ENCODE data around the gene WSB1.

The WSB1 gene

GRCh38 chr17:27263386-27263785 lies 30.5 kb upstream of the WSB1 start:
- H3K36me3 ChIP-seq (ENCODE audit: low read length) = no peaks in the 10 kb centered on the region
- H3K4me3 ChIP-seq (ENCODE audit: insufficient read depth, low read length, poor library complexity, severe bottlenecking) = no peak overlapping the region
- no peaks in the 10 kb centered on the region for H3K9me2 ChIP-seq (replicated peaks; ENCODE audit: insufficient read depth, low read length)
- no peaks in the 10 kb centered on the region for H3F3A ChIP-seq (ENCODE audit: insufficient read depth)
- no peaks in the 10 kb centered on the region for H3K27me3 ChIP-seq (ENCODE audit: low read length)
- no peaks in the 10 kb centered on the region for H3K79me2 ChIP-seq (ENCODE audit: insufficient read depth, low read length)
- no peaks in the 10 kb centered on the region for H4K20me1 ChIP-seq (ENCODE audit: low read depth, low read length)
- no peak overlapping the region for H3K27ac ChIP-seq (ENCODE audit: low read depth, low read length)
- H3K9me3 ChIP-seq (ENCODE audit: insufficient read depth, low read length) = no peaks in the 10 kb centered on the region
- H3K4me2 ChIP-seq (ENCODE audit: low read depth, low read length, poor library complexity, severe bottlenecking) = no peak overlapping the region
- H2AFZ ChIP-seq (ENCODE audit: low read depth, low read length, severe bottlenecking) = no peak overlapping the region
- no peak overlapping the region for H3K9ac ChIP-seq (ENCODE audit: low read length)
- TF ChIP-seq CTCF (IDR thresholded peaks at IDR 0.05; ENCODE audit: insufficient read depth, low read length, poor library complexity, severe bottlenecking) (no peak), EZH2phosphoT487 (conservative IDR thresholded peaks at IDR 0.05; ENCODE audit: low read length) (no peak)

- H2AFZ ChIP-seq (ENCODE audit: low read depth, low read length, severe bottlenecking) = no peak overlapping the region
- no peak overlapping the region for H3K4me2 ChIP-seq (ENCODE audit: low read depth, low read length, poor library complexity, severe bottlenecking)
- no peak overlapping the region for H3K9ac ChIP-seq (ENCODE audit: low read length)
- no peaks in the 10 kb centered on the region for H3K36me3 ChIP-seq (ENCODE audit: low read length)
- no peaks in the 10 kb centered on the region for H3F3A ChIP-seq (ENCODE audit: insufficient read depth)
- no peaks in the 10 kb centered on the region for H3K27me3 ChIP-seq (ENCODE audit: low read length)
- H3K27ac ChIP-seq (ENCODE audit: low read depth, low read length) = no peak overlapping the region
- H3K4me3 ChIP-seq (ENCODE audit: insufficient read depth, low read length, poor library complexity, severe bottlenecking) = no peak overlapping the region
- H3K79me2 ChIP-seq (ENCODE audit: insufficient read depth, low read length) = no peaks in the 10 kb centered on the region
- no peaks in the 10 kb centered on the region for H3K9me2 ChIP-seq (replicated peaks; ENCODE audit: insufficient read depth, low read length)
- TF ChIP-seq CTCF (IDR thresholded peaks at IDR 0.05; ENCODE audit: insufficient read depth, low read length, poor library complexity, severe bottlenecking) (no peak), EZH2phosphoT487 (conservative IDR thresholded peaks at IDR 0.05; ENCODE audit: low read length) (no peak)
- H3K9me3 ChIP-seq (ENCODE audit: insufficient read depth, low read length) = no peaks in the 10 kb centered on the region
- H4K20me1 ChIP-seq (ENCODE audit: low read depth, low read length) = no peaks in the 10 kb centered on the region
These were observed 29.7 kb upstream of the WSB1 start for GRCh38 chr17:27264068-27264812.

GRCh38 chr17:27265333-27265732 lies 28.6 kb upstream of the WSB1 start:
- Histone ChIP-seq H4K20me1 (ENCODE audit: low read depth, low read length) (no peaks in the 10 kb centered on the region), H3F3A (ENCODE audit: insufficient read depth) (no peaks in the 10 kb centered on the region), H3K27ac (ENCODE audit: low read depth, low read length) (no peak overlapping the region), H3K9me2 (replicated peaks; ENCODE audit: insufficient read depth, low read length) (no peaks in the 10 kb centered on the region), H3K79me2 (ENCODE audit: insufficient read depth, low read length) (no peaks in the 10 kb centered on the region), H3K9ac (ENCODE audit: low read length) (no peak overlapping the region), H3K27me3 (ENCODE audit: low read length) (no peaks in the 10 kb centered on the region), H3K36me3 (ENCODE audit: low read length) (no peaks in the 10 kb centered on the region), H3K4me3 (ENCODE audit: insufficient read depth, low read length, poor library complexity, severe bottlenecking) (no peak overlapping the region), H2AFZ (ENCODE audit: low read depth, low read length, severe bottlenecking) (no peak overlapping the region), H3K9me3 (ENCODE audit: insufficient read depth, low read length) (no peaks in the 10 kb centered on the region), H3K4me2 (ENCODE audit: low read depth, low read length, poor library complexity, severe bottlenecking) (no peak overlapping the region)
- TF ChIP-seq CTCF (IDR thresholded peaks at IDR 0.05; ENCODE audit: insufficient read depth, low read length, poor library complexity, severe bottlenecking) = no peak
- no peak for TF ChIP-seq EZH2phosphoT487 (conservative IDR thresholded peaks at IDR 0.05; ENCODE audit: low read length)
